OCI-LY7 (cell line): ENCODE results near the gene OLFM1. TPM values are rescaled to one million over a fixed set of nuclear protein-coding genes. Genes with fewer than 3 reads are reported as not detected.
"Not testable (repeated sequence)": the region's sequence is repeated elsewhere in the genome, so short reads cannot be mapped to it uniquely, and the experiment has no call there.

Source experiments
- BruUV-seq: library from RNA; stranded (reverse); fragments of 400-500 nt; replicated peaks from 2 replicates; lab custom pipeline; 2021; lab: Mats Ljungman, UMichigan
- CTCF ChIA-PET: fragments of 300-600 bp; sonication (Branson Sonifier 250); formaldehyde crosslinking; loops from one replicate; lab custom pipeline; 2022; ENCODE audit warnings: antibody characterized with exemption; ENCODE audit not compliant: unreplicated experiment; lab: Charles Lee
- POLR2A ChIA-PET: fragments of 300-600 bp; sonication (Branson Sonifier 250); formaldehyde crosslinking; loops from one replicate; lab custom pipeline; 2022; ENCODE audit warnings: antibody characterized with exemption; lab: Charles Lee
- DNase-seq: peaks from one replicate; pipeline ENCODE4 v3.0.0-alpha.2; 2015; ENCODE audit warnings: low spot score
- H2AFZ ChIP-seq: fragments of 200-600 bp; sonication (generic), shearing (Covaris generic); 2 replicates; pipeline ENCODE4 v1.6.1; 2014; ENCODE audit warnings: mild to moderate bottlenecking, antibody characterized with exemption, low read length, moderate library complexity
- H3K27ac ChIP-seq: fragments of 200-600 bp; sonication (generic); 2 replicates; pipeline ENCODE4 v1.5.1; 2014; ENCODE audit warnings: mixed run types, low read depth, mild to moderate bottlenecking, moderate library complexity, low read length, inconsistent platforms; ENCODE audit not compliant: poor library complexity, severe bottlenecking
- H3K36me3 ChIP-seq: fragments of 200-600 bp; sonication (generic); 2 replicates; pipeline ENCODE4 v1.6.1; 2014; ENCODE audit warnings: mild to moderate bottlenecking, antibody characterized with exemption, low read length, moderate library complexity, mixed read lengths; ENCODE audit not compliant: insufficient read depth
- H3K4me1 ChIP-seq: fragments of 200-600 bp; sonication (generic); 2 replicates; pipeline ENCODE4 v1.5.1; 2014; ENCODE audit warnings: mild to moderate bottlenecking, low read length; ENCODE audit not compliant: insufficient read depth, poor library complexity, severe bottlenecking
- H3K4me2 ChIP-seq: fragments of 200-600 bp; sonication (generic); 2 replicates; pipeline ENCODE4 v1.6.1; 2014; ENCODE audit warnings: mild to moderate bottlenecking, low read length
- H3K4me3 ChIP-seq: fragments of 200-600 bp; sonication (generic); 2 replicates; pipeline ENCODE4 v1.5.1; 2014; ENCODE audit warnings: mild to moderate bottlenecking, low read depth, low read length; ENCODE audit not compliant: poor library complexity, severe bottlenecking
- H3K79me2 ChIP-seq: fragments of 200-600 bp; sonication (generic); 2 replicates; pipeline ENCODE4 v1.6.1; 2016; ENCODE audit warnings: low read depth, mild to moderate bottlenecking, low read length, moderate library complexity, mixed read lengths; ENCODE audit not compliant: insufficient read depth
- H3K9me2 ChIP-seq: fragments of 200-600 bp; sonication (generic); 2 replicates; pipeline ENCODE4 v1.6.1; 2016; ENCODE audit warnings: mild to moderate bottlenecking, low read length, mixed read lengths; ENCODE audit not compliant: insufficient read depth
- H3K9me3 ChIP-seq: fragments of 200-600 bp; sonication (generic); 2 replicates; pipeline ENCODE4 v1.6.1; 2014; ENCODE audit warnings: mild to moderate bottlenecking, mixed run types, low read length, mixed read lengths
- H4K20me1 ChIP-seq: fragments of 200-600 bp; sonication (generic); 2 replicates; pipeline ENCODE4 v1.6.1; 2014; ENCODE audit warnings: mild to moderate bottlenecking, antibody characterized with exemption, low read length, moderate library complexity, mixed read lengths; ENCODE audit not compliant: insufficient read depth
- EZH2phosphoT487 ChIP-seq: fragments of 200-600 bp; sonication (generic); IDR thresholded peaks from 2 replicates; pipeline ENCODE4 v1.6.1; 2018; ENCODE audit warnings: low read depth, borderline replicate concordance, mild to moderate bottlenecking, mixed run types, antibody characterized with exemption, low read length, moderate library complexity, mixed read lengths
- intact Hi-C: fragments of 100-400 bp; cut with micrococcal nuclease; formaldehyde crosslinking; loops from one replicate; pipeline ENCODE4 v1.10.0; 2022; ENCODE audit not compliant: unreplicated experiment
- total RNA-seq, 2 experiments: library from RNA; depleted of rRNA in 1 of 2; stranded (reverse); fragments of >200 nt in 1 of 2; shearing (Covaris generic) in 1 of 2; gene quantifications; 2 replicates each; pipeline ENCODE4 v1.2.3, GENCODE V29; 2014 to 2022
- TF ChIP-seq, protein P1 (sequence below): fragments of 200-600 bp; sonication (generic); conservative IDR thresholded peaks from 2 replicates; pipeline ENCODE4 v1.5.1; 2014; ENCODE audit warnings: mild to moderate bottlenecking, antibody characterized with exemption, low read length, moderate library complexity, mixed read lengths

OLFM1 gene
- total RNA-seq, 2 experiments from 2014 or later, result not detected

DNA sequence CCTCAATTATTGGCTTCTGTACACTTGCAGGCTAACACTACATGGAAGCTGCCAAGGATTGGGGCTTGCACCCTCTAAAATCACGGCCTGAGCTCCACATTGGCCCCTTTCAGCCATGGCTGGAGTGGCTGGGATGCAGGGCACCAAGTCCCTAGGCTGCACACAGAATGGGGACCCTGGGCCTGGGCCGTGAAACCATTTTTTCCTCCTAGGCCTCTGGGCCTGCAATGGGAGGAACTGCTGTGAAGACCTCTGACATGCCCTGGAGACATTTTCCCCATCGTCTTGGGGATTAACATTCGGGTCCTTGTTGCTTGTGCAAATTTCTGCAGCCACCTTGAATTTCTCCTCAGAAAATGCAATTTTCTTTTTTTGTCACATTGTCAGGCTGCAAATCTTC lies 23.6 kb upstream of the OLFM1 start:
- H3K36me3 ChIP-seq, BruUV-seq, intact Hi-C loops, H3K4me2 ChIP-seq, DNase-seq, H3K79me2 ChIP-seq, H4K20me1 ChIP-seq, H3K9me3 ChIP-seq, H2AFZ ChIP-seq, H3K9me2 ChIP-seq, H3K27ac ChIP-seq, H3K4me3 ChIP-seq, POLR2A ChIA-PET, H3K4me1 ChIP-seq, CTCF ChIA-PET: not testable (repeated sequence)

DNA sequence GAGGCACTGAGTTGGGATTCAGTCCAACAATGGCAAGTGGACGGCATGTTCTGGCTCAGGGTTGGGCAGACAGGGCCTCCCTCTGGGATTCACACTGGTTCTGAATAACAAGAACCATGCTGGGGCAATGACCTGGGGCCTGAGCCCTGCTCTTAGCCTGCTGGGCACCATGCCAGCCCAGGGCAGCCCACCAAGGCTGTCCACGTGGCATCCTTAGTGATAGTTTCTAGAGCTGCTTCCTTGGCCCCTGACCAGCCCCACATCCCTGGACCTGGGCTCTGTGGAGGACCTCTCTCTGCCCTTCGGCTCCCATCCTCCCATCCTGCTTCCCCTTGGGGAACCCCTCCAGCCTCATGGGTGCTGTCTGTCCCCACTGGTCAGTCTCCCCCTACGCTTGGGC lies 22.3 kb upstream of the OLFM1 start:
- POLR2A ChIA-PET, result no interaction called here
- DNase-seq, result no peak
- no peaks in the 10 kb centered on the region for H3K79me2 ChIP-seq
- H3K4me3 ChIP-seq, result no peak overlapping the region
- BruUV-seq, result no TSS peak
- no peaks in the 10 kb centered on the region for H3K9me2 ChIP-seq
- TF ChIP-seq, protein P1, sequence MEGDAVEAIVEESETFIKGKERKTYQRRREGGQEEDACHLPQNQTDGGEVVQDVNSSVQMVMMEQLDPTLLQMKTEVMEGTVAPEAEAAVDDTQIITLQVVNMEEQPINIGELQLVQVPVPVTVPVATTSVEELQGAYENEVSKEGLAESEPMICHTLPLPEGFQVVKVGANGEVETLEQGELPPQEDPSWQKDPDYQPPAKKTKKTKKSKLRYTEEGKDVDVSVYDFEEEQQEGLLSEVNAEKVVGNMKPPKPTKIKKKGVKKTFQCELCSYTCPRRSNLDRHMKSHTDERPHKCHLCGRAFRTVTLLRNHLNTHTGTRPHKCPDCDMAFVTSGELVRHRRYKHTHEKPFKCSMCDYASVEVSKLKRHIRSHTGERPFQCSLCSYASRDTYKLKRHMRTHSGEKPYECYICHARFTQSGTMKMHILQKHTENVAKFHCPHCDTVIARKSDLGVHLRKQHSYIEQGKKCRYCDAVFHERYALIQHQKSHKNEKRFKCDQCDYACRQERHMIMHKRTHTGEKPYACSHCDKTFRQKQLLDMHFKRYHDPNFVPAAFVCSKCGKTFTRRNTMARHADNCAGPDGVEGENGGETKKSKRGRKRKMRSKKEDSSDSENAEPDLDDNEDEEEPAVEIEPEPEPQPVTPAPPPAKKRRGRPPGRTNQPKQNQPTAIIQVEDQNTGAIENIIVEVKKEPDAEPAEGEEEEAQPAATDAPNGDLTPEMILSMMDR, result no peak
- no peak for TF ChIP-seq EZH2phosphoT487
- H3K4me2 ChIP-seq, result no peak overlapping the region
- no peaks in the 10 kb centered on the region for H3K4me1 ChIP-seq
- no peaks in the 10 kb centered on the region for H3K36me3 ChIP-seq
- H3K9me3 ChIP-seq, result no peaks in the 10 kb centered on the region
- no peaks in the 10 kb centered on the region for H4K20me1 ChIP-seq
- H2AFZ ChIP-seq, result no peak overlapping the region
- CTCF ChIA-PET, result no interaction called here
- intact Hi-C loops, result no loop called here
- H3K27ac ChIP-seq, result no peak overlapping the region

DNA sequence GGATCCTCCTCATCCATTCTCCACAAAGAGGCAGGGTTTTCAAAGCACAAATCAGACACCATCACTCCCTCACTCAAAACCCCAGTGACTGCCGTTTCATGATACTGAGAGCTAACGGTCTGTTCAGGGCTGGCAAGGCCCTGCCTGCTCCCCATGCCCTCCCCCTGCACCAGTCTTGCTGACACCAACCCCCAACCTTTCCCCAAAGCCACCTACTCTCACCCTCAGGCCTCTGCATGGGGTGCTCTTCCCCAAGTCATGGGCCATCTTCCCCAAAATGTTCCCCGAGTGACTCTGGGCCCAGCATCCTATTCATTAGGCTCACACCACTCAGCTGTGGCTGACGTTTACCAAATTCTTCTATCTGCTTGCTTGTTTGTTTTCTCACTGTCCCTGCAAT lies 21.7 kb upstream of the OLFM1 start:
- ChIA-PET POLR2A (no interaction called here), CTCF (no interaction called here)
- Histone ChIP-seq H2AFZ (no peak overlapping the region), H3K9me3 (no peaks in the 10 kb centered on the region), H4K20me1 (no peaks in the 10 kb centered on the region), H3K36me3 (no peaks in the 10 kb centered on the region), H3K4me1 (no peaks in the 10 kb centered on the region), H3K4me3 (no peak overlapping the region), H3K79me2 (no peaks in the 10 kb centered on the region), H3K27ac (no peak overlapping the region), H3K9me2 (no peaks in the 10 kb centered on the region), H3K4me2 (no peak overlapping the region)
- intact Hi-C loops, result no loop called here
- DNase-seq, result no peak
- BruUV-seq, result no TSS peak
- no peak for TF ChIP-seq EZH2phosphoT487
- TF ChIP-seq, protein P1, result no peak
